Activated CD8-positive, alpha-beta memory T cell treated with anti-CD3 and anti-CD28 coated beads for 36 hours (primary cell): Measurements from ENCODE around the gene B3GNT5. TPM values are rescaled to one million over a fixed set of nuclear protein-coding genes. Genes with fewer than 3 reads are reported as not detected.

Experiments
- CTCF ChIA-PET: fragments of 350-600 bp; sonication (Branson Sonifier 250); formaldehyde crosslinking; loops from one replicate; lab custom pipeline; 2021; ENCODE audit warnings: antibody characterized with exemption; lab: Charles Lee
- POLR2A ChIA-PET: fragments of 350-600 bp; sonication (Branson Sonifier 250); formaldehyde crosslinking; loops from one replicate; lab custom pipeline; 2021; ENCODE audit warnings: antibody characterized with exemption; lab: Charles Lee
- total RNA-seq, 2 experiments: library from RNA; stranded (reverse); gene quantifications; one replicate each; pipeline ENCODE4 v1.2.3, GENCODE V29; 2021

Gene B3GNT5, protein sequence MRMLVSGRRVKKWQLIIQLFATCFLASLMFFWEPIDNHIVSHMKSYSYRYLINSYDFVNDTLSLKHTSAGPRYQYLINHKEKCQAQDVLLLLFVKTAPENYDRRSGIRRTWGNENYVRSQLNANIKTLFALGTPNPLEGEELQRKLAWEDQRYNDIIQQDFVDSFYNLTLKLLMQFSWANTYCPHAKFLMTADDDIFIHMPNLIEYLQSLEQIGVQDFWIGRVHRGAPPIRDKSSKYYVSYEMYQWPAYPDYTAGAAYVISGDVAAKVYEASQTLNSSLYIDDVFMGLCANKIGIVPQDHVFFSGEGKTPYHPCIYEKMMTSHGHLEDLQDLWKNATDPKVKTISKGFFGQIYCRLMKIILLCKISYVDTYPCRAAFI
- 10 to 100 TPM; 19.6 to 21.0 TPM for total RNA-seq

- ChIA-PET POLR2A (interaction anchor here (0.5 kb wide), 1 partner anchor 1112 kb away, joined by 3 read pairs; no protein-coding TSS in a partner anchor), CTCF (interaction anchor here (1.2 to 1.5 kb wide), 2 partner anchors 10 to 129 kb away, joined by 4 to 5 read pairs; no protein-coding TSS in a partner anchor)
Observed at GRCh38 chr3:183252973-183253527, at the start of gene B3GNT5. B3GNT5 (plus strand) TSS chr3:183253253; CDS start chr3:183269799, 16,546 bp downstream.

- ChIA-PET CTCF (no interaction called here), POLR2A (no interaction called here)
Observed at GRCh38 chr3:183203670-183204069, 49.4 kb upstream of the B3GNT5 start.

- POLR2A ChIA-PET: no interaction called here
- CTCF ChIA-PET: interaction anchor here (1.0 kb wide), 1 partner anchor 174 kb away, joined by 5 read pairs; no protein-coding TSS in a partner anchor
Observed at GRCh38 chr3:183208260-183208659, 44.8 kb upstream of the B3GNT5 start.

GRCh38 chr3:183208800-183209199, 44.3 kb upstream of the B3GNT5 start:
- ChIA-PET POLR2A (no interaction called here), CTCF (interaction anchor here (1.0 kb wide), 1 partner anchor 174 kb away, joined by 5 read pairs; no protein-coding TSS in a partner anchor)

GRCh38 chr3:183210341-183210740, 42.7 kb upstream of the B3GNT5 start:
- ChIA-PET CTCF (no interaction called here), POLR2A (no interaction called here)

DNA sequence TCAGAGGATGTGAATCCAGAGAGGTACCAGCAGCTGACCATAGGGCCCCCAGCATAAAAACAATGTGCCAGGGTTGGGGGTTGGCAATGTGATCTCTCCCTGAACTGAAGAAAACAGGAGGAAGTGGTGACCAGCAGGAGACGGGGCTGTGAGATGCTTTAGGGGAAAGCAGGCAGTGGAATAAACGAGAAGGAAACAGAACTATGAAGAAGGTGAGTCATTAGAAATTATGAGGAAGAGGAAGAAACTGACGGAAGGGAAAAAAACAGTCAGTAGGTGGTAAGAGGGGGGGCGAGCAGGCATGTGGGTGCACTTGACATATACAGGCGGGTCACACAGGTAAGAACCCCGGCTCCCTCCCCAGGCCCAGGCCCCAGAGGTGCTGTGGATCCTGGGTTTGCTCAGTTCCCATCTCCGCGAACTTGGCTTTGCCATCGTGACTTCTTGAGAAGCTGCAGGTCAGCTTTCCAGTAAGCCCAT, 42.2 kb upstream of the B3GNT5 start:
- CTCF ChIA-PET: no interaction called here
- POLR2A ChIA-PET: no interaction called here

DNA sequence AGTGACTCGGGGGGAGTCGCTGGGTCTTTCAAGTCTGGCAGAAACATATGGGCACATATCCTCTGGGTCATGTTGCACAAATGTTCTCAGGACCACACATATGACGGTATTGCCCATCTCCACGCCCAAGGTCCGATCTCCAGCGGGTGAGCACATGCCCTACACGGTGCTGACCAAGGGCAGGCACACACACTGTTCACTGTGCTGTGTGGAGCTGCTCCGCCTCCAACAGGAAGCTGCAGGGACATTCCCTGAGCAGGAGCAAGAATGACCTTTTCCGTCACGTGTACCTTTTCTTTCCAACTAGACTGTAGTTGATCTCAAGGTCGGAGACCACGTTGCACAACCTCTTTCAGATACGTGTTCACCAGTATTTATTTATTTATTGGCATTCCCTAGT, 41.7 kb upstream of the B3GNT5 start:
- ChIA-PET CTCF (no interaction called here), POLR2A (no interaction called here)

GRCh38 chr3:183212096-183212495, 41.0 kb upstream of the B3GNT5 start:
- POLR2A ChIA-PET: no interaction called here
- CTCF ChIA-PET: interaction anchor here (0.5 kb wide), 1 partner anchor 332 kb away, joined by 3 read pairs; no protein-coding TSS in a partner anchor

- POLR2A ChIA-PET: no interaction called here
- CTCF ChIA-PET: interaction anchor here (0.5 kb wide), 1 partner anchor 332 kb away, joined by 3 read pairs; no protein-coding TSS in a partner anchor
Observed at GRCh38 chr3:183212565-183212964, 40.5 kb upstream of the B3GNT5 start.

DNA sequence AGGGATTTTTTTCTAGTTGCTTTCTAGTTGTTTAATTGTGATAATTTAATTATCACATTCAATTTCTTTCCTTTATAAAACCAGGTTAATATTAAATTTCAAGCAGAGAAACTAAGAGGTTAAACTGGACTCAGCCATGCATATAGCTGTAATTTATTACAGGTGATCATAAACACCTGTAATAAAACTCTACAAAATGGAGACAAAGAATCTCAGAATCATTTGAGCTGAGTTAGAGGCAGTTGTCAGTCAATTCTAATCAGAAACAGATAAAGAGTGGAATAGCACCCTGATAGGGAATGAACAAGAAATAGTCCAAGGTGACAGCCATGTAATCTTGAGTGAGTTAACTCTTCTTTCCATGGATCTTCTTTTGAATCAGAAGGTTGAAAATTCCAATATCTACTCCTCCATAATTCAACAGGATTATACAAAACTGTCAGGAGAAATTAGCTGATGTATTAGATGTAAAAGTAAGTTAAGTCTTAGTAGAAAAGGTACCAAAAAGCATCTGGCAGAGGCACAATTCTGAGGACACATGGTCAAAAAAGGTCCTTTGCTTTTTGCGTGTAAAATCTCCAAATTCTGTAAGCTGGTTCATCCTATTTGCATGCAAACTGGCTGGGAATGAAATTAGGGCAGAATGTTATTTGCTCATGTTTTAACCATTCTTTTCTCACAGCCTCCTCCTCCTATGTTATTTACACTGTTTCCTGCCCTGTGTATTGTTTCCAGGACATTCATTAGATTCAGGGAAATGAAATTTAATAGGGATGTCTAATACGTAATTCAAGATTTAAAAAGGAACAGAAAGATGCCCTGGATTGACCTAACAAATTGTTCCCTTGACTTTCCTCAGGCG, 39.4 kb upstream of the B3GNT5 start:
- POLR2A ChIA-PET: no interaction called here
- CTCF ChIA-PET: no interaction called here

DNA sequence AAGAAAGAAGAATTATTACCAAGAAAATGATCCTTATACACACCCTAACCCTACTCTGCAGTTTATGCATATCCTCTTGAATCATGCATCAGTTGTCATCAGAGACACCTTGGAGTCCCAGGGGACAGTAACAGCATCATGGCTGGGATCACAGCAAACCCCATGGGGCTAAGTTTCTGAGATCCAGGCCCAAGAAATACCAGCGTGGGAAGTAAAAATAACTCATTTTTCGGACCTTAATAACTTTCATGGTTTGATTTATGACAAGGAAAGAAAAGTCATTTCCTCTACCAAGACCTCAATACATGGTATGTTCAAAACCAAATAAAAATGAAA, 38.8 kb upstream of the B3GNT5 start:
- ChIA-PET POLR2A (no interaction called here), CTCF (no interaction called here)

GRCh38 chr3:183215591-183216202, 37.4 kb upstream of the B3GNT5 start:
- POLR2A ChIA-PET: no interaction called here
- CTCF ChIA-PET: no interaction called here

DNA sequence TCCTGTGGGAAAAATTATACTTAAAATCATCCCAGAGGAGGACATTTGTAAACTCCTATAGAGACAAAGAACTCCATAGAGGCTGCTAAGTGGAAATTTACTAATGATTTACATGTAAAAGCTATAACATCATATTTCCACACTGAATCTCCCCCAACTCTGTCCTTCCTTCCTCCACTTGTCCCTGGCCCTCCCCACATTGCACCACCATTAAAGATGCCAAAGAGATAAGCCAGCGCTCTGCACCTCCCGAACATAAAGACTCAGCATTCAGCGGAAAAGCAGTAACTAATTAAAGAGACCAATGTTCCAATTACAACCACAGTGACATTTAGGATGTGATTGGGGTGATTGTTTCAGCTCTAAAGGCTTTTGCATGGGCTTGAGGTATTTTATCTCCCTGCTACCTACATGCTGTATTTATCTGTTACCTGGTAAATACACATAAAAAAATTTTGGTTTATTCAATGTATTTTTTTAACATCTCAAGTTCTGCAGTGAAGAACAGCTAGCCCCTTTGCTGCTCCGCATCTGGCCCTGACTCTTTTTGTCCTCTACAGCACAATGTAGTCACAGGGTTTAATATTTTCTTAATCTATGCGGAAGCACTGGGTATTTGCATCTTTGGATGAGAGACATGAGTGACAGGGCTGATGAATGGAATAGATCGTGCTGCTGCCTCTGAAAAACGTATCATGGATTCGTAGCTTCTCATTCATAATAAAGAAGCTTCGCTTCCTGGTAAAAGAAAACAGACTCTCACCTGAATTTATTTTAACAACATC, 35.3 kb upstream of the B3GNT5 start:
- ChIA-PET POLR2A (no interaction called here), CTCF (interaction anchor here (1.1 kb wide), 1 partner anchor 74 kb away, joined by 3 read pairs; no protein-coding TSS in a partner anchor)

DNA sequence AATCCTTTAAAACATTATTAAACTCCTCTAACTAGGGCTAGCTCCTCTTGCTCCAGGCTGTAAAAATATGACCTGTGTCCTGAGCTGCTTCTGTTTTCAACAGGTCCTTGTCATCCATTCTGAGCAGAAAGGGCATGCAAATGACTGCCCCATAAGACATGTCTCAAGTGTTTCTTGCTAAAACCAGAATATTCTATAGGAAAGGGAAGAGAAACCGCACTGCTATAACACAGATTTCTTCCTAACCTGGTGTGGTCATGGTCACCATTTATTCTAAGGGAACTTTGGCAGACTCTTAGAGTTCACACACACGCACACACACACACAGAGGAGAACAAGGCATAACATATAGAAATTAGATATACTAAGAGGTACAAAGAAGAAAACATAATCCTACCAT, 34.2 kb upstream of the B3GNT5 start:
- ChIA-PET CTCF (no interaction called here), POLR2A (no interaction called here)

GRCh38 chr3:183220828-183221227, 32.2 kb upstream of the B3GNT5 start:
- CTCF ChIA-PET: no interaction called here
- POLR2A ChIA-PET: interaction anchor here (0.6 kb wide), 1 partner anchor 84 kb away, joined by 3 read pairs; no protein-coding TSS in a partner anchor

- ChIA-PET POLR2A (no interaction called here), CTCF (no interaction called here)
Observed at GRCh38 chr3:183222631-183223235, 30.3 kb upstream of the B3GNT5 start.

GRCh38 chr3:183224180-183224970, 28.7 kb upstream of the B3GNT5 start:
- ChIA-PET POLR2A (no interaction called here), CTCF (interaction anchor here (0.8 kb wide), 1 partner anchor 52 kb away, joined by 3 read pairs; no protein-coding TSS in a partner anchor)
